GM21717 (cell line): ENCODE data around the gene CD28.
"Not testable (repeated sequence)": the region's sequence is repeated elsewhere in the genome, so short reads cannot be mapped to it uniquely, and the experiment has no call there.

Source experiments
- ATAC-seq: cut with Tn5 transposase; IDR thresholded peaks from one replicate; pipeline ENCODE4 v1.9.1; 2021; ENCODE audit warnings: mild to moderate bottlenecking, moderate library complexity; ENCODE audit not compliant: unreplicated experiment

Gene CD28

DNA sequence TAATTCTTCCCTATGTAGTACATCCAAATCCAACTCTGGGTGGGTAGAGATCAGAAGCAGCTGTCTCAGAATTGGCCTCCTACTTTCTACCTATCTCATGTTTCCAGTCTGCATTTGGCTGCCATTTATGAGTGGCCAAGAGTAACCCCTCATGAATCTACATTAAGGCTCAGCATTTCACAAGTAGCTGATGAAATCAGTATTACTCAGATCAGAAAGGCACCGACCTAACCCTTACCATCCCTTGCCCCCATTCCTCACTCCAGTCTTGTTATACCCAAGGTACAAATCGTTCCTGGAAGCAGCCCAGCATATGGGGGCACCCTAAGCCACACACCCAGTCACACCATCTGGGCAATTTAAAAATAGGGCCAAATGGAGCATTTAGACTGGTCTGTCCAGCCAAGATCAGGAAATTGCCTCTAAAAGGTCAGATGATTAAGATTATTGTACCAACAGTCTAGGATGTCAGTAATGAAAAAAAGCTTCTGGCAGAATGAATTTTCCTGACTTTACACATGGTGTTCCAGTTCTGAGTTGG, 37.1 kb downstream of the CD28 start:
- ATAC-seq, result no peak

DNA sequence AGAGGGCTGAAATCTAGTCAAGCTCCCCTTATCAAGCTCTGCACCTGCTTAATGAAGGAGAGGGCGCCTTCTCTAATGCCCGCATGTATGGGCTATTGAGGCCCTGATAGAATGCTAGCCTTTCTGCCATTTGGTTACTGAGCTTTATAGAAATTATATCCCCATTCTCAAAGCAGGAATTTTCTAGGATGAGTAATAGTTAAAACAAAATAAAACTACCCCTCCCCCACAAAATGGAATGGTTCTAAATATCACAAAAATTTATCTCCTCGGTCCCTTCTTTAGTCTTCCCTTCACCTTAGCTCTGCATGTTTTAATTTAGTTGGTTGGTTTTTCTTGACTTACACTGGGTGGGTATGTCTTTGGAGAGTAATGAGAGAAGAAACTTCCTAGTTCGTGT, 37.7 kb downstream of the CD28 start:
- ATAC-seq, result no peak

DNA sequence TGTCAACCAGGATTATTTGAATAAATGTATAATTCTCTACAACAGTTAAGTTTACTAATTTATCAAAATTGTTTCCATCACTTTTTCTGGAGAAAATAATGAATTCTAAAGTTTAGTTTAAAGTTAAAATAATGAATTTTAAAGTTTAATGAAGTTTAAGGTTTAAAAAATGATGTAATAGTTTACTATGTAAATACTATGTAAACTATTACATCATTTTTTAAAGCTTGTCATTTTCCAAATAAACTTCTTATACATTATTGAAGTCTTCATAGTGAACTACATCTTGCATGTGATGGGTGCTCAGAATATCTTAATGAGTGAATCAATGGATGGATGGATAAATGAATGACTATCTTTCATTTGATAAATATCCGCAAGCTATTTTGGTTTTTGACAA, 38.8 kb downstream of the CD28 start:
- no peak for ATAC-seq

DNA sequence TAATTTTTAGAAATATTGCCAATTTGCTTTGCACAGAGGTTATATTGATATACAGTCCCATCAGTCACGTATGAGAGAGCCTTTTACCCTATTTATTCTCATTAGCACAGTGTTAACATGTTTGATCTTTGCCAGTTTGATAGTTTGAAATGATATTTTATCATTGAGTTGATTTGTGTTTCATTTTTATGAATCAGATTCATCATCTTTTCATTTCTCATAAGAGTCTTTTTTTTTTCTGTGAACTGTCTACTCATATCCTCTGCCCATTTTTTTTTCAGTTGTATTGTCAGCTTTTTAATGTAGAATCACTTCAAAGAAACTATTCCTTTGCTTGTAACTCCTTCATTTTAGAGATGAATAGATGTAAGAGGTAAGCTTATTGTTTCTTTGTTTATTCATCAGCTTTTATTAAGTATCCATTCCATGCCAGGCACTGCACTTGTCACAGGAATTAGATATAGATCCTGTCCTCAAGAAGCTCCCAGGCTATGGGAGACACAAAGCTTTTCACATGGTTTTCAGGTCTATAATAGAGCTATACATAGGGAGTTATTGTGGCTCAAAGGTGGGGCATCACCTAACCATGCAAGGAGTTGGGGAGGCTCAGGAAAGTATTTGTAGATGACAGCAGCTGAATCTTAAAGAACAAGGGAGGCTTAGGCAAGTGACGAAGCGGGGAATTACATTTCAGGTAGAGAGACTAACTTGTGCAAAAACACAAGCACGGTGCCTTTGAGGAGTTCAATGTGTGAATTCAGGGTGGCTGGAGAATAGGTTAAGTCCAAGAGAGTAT, 42.1 kb downstream of the CD28 start:
- ATAC-seq, result no peak

DNA sequence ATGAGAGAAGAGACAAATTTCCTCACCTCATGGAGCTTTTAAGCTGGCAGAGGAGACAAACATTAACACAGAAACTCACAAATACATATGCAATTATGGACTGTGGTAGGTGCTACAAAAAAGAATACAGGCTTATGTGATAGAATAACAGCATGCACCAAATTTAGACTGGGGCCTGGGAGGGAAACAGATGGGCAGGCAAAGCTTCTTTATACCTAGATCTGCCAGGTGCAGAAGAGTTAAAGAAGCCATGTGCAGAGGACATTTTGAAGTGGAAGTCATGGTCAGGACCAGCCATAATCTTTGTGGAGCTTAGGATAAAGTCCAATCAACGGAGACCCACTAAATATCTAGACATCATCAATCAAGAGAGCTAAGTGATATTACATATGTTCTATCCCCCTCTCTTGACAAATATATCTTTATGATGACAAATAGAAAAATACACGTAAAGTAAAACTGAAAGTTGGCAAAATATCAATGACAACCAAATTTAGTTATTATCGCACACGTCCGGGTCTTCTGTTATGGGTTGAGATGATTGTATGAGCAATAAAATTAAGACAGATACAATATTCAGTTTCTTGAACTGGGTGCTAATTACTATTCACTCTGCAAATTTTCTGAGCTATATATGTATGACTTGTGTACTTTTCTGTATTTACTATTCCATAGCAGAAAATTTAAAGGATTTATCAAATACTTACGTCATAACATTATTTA, 44.1 kb downstream of the CD28 start:
- ATAC-seq, result no peak

DNA sequence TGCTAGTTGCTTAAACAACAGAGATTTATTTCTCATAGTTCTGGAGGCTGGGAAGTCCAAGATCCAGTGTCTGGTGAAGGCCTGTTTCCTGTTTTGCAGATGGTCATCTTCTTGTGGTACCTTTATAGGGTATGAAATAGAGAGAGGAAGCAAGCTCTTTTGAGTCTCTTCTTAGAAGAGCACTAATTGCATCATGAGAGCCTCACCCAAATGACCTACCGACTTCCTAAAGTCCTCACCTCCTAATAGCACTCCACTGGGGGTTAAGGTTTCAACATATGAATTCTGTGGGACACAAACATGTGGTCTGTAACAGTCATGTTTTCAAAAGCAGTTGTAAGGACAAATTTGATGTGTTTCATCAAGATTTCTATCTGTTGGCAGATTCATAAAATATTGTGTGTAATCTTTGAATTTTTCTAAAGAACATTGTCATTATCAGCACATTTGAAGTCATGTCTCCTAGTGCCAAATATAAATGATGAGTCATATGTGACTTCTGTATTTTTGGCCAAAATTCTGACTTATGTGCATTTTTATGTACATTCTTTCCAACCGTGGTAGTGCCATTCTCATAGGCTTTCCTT, 45.3 kb downstream of the CD28 start:
- no peak for ATAC-seq

DNA sequence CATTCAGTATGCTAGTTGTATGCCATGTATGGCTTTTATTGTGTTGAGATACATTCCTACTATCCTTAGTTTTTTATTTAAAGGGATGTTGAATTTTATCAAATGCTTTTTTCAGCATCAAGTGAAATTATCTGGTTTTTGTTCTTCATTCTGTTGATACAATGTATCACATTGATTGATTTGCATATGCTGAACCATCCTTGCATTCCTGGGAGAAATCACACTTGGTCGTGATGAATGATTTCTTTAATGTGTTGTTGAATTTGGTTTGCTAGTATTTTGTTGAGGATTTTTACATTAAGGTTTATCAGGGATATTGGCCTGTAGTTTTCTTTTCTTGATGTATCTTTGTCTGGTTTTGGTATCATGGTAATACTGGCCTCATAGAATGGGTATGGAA, 49.7 kb downstream of the CD28 start:
- no peak for ATAC-seq

DNA sequence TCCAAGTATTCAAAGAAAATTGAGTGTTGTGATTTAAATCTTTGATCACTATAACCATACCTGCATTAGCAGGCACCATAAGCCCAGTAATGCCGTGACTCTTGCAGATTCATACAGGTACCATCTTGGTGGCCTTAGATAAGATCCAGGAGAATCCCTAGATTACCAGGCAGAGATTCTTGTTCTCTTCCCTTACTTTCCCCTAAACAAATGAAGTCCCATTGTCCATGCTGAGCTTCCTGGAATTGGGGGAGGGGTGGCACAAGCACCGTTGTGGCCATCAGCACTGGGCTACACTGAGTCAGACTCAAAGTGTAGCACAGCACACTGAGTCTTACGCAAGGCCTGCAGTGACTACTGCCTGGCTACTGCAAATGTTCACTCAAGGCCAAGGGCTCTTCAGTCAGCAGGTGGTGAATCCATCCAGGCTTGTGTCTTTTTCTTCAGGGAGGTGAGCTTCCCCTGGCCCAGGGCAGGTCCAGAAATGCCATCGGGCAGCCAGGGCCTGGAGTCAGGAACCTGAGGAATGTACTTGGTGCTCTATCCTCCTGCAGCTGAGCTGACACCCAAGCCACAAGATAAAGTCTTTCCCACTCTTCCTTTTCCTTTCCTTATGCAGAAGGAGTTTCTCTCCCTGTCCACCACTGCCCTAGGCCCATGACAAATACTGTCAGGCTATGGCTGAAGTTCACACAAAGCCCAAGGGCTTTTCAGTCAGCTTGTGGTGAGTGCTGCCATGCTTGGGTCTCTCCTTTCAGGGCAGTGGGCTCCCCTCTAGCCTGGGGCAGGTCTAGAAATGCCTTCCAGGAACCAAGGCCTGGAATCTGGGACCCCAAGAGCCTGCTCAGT, 52.6 kb downstream of the CD28 start:
- no peak for ATAC-seq

DNA sequence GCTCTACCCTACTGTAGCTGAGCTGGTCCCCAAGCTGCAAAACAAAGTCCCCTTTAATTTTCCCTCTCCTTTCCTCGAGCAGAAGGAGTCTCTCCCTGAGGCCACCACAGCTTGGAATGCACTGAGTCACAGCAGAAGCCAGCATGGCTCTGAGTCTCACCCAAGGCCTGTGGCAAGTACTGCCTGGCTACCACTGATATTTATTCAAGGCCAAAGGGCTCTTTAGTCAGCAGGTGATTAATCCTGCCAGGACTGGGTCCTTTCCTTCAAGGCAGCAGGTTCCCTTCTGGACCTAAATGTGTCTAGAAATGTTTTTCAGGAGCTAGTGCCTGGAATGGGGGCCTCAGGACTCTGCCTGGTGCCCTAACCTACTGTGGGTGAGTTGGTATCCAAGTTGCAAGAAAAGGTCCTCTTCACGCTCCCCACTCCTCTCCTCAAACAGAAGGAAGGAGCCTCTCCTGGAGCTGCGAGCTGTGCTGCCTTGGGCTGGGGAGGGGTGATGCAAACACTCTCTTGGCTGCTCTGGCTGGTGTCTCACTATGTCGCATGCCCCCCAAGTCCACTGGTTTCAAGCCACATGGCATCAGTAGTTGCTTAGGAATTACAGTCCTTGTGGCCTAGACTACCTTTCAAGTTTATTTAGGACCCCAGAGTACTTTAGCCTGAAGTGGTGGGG, 53.4 kb downstream of the CD28 start:
- no peak for ATAC-seq

DNA sequence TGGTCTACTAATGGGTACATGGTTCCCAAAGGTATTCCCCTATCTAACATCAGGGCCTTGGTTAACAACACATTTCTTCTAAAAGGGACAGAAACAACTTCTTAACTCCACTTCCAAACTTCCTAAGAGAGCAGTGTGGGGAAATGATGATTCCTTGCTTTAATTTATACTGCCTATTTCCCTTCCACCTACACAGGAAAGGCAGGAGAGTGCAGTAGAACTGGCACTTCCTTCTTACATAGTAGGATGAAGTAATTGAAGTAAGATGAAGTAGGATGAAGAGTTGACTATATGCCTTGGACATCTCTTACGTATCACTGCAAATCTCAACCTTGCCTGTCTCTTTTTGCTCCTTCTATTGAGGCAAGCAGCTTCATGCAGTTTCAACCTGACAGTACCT, 54.7 kb downstream of the CD28 start:
- ATAC-seq, result no peak

DNA sequence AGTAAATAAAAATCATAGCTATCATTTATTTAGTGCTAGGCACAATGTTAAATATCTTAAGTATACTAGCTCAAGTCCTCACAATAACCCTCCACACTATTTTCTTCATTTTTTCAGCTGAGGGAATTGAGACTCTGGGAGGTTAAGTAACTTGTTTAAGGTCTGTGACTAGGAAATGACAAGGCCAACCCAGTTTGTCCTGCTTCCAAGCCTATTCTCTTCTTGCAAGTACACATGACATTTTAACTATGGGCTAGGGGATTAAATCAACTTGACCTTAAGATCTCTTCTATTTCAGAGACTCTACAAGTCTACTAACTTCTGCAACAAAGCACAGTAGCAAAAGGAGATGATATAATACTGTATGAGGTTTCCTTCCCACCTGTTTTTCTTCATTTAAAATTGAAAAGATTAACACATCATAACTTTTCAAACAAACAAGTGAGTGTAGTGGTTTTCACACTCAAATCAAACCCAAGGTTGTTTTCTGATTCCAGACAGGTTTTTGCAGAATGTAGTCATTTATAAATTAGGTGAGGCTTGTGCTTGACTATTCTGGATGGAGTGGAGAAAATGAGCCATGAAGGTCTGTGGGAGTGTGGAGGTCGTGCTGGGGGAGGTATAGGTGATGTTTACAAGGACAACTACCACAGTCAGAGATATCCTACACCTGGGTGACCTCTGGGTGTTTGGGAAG, 57.0 kb downstream of the CD28 start:
- no peak for ATAC-seq

DNA sequence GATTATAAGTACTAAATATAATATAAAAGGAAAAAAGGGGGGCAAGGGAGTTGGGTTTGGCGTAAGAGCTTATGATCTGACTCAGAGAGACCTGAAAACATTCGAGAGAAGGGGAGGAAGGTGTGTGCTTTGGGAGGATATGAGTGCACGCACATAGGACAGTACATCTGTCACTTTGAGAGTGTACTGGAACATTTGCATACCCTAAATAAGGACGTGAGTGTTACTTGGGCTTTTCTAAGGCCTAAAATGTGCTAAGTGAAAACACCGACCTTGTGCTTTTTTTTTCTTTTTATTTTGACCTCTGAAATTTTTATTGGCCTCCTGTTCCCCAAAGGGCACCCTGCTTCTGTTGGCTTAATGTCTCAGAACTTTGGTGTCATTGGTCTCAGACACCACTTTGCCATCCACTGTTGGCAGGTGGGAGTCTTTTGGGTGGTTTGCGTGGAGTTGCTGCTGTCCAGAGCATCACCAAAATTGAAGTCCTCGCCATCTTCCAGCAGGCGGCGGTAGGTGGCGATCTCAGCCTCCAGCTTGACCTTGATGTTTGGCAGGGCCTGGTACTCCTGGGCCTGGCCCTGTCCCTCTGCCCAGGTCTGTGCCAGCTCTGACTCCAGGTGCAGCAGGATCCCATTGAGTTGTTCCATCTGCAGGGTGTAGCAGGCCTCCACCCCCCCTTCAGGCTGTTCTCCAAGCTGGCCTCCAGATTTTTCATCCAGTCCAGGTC, 57.7 kb downstream of the CD28 start:
- no peak for ATAC-seq

DNA sequence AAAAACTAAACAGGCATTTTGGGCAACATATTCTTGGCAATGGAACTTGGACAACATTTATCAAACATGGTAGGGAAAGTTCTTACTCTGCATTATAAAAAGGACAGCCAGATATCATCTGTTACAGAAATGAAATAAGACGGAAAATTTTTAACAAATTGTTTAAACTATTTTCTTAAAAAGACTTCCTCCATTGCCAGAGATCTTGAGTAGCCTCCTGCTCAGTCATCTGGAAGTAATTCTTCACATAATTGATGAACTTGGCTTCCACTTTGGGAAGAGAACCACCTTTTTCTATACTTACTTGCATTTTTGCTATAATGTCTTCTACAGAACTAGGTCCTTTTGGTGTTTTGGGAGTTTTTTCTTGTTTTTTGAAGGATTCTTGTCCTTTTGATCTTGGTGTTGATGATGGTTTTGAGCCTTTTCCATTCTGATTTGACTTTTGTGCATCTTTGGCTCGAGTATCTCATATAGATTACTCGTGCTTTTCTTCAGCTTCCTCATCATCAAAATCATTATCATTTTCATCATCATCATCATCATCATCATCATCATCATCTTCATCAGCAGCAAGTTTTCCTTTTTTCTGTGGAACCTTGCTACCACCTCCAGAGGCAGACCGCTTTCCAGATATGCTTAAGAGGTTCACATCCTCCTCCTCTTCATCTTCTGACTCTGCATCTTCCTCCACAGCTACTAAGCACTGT, 66.2 kb downstream of the CD28 start:
- ATAC-seq, result no peak

DNA sequence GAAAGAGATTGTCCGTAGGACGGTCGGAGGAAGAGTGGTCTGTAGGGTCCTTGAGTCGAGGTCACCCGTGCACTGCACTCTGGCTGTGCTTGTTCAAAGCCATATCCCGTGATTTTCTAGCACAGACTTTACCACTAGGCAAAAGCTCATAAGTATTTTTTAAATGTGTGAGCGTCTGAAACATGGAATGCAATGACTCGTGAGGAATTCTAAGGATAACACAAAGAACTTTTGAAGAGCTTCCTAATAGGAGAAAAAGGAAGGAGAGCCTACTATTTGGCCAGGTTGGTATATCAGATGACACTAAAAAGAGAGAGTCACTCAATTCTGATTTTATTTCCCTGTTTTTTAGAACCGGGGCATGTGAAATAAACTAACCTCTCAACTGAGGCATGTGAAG, 68.3 kb downstream of the CD28 start:
- ATAC-seq, result no peak

DNA sequence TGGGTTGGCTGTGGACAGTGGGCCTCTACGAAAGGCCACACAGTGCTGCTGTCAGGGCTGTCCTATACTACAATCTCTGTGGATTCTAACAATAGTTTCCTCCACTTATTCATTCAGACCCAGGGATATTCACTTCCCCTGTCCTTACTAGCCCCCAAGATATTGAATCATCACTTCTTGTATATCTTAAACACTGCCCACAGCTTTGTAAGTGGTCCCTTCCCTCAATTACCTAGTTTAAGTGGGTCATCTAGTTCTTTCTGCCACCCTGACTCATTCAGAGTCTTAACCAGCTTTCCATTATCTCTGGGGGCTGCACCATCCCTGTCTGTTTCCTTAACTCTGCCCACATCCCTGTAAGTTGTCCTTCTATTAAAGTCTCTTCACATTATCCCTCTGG, 69.2 kb downstream of the CD28 start:
- ATAC-seq, result no peak

DNA sequence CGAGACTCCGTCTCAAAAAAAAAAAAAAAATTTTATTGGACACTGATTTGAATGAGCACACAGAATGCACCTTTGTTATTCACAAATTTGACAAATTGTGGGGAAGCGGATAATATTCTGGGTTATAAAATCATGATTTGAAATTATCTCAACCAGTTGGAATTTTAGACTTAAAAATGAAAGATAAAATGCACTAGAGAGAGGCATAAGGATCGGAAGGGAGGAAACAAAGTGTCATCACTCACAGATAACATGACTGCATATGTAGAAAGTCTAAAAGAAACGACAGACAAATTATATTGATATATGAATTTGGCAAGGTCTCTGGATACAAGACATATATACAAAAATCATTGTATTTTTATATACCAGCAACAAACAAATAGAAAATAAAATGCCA, 70.6 kb downstream of the CD28 start:
- ATAC-seq, result no peak

DNA sequence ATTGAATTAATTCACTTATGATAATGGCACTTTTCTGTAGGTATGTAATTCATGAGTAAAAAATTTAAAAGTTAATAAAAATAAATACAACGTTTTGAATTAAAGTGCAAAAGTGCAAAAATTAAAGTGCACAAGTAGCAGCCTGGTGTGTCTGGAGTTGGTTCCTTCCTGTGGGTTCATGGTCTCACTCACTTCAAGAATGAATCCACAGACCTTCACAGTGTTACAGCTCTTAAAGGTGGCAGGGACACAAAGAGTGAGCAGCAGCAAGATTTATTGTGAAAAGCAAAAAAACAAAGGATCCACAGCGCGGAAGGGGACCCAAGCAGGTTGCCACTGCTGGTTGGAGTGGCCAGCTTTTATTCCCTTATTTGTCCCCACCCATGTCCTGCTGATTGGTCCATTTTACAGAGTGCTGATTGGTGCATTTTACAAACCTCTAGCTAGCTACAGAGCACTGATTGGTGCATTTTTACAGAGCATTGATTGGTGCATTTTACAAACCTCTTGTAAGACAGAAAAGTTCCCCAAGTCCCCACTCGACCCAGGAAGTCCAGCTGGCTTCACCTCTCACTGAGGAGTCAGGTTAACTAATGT, 73.1 kb downstream of the CD28 start:
- not testable (repeated sequence) for ATAC-seq

DNA sequence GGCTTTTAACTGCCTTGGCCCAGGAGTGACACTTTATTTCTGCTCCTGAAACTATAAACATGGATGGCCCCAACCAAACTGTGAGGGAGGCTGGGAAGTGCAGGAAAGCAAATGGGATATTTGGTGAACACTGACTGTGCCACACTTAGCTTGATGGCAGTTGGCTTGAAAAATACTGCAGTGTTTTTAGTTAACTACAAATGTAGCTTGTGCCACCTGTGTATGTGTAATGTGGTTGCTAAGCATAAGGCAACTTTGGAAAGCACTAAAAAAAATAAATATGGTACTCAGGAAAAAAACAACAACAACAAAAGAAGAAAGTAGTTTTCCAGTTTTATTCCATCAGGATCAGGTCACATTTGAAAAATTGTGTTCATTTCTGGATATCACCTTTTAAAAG, 73.8 kb downstream of the CD28 start:
- ATAC-seq, result no peak
